MV-4-11 (cell line): ENCODE data around the gene KCNJ6.

Experiments
- DNase-seq: peaks from one replicate; lab custom pipeline; 2025; lab: John Stamatoyannopoulos, UW

Gene KCNJ6

DNA sequence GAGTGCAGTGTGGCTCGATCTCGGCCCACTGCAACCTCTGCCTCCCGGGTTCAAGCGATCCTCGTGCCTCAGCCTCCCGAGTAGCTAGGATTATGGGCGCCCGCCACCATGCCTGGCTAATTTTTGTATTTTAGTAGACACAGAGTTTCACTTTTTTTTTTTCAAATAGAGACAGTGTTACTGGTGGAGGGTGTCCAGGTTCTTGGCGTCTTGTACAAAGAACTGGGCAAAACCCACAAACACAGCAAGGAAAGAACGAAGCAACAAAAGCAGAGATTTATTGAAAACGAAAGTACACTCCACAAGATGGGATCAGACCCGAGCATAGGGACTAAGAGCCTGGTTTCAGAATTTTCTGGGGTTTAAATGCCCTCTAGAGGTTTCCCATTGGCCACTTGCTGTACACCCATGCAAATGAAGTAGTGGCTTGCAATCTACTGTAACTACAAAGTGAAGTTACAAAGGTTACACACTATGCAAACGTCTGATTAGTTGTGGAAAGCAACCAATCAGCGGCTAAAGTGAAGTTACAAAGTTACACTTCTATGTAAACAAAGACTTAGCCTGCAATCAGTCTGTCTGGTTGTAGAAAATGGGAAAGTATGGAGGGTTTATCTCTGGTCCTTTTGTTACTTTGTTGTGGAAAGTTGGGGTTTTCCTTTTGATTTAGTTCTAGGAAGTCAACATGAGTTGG is 350.6 kb downstream of the KCNJ6 start:
- peak; percentile 11 for DNase-seq

DNA sequence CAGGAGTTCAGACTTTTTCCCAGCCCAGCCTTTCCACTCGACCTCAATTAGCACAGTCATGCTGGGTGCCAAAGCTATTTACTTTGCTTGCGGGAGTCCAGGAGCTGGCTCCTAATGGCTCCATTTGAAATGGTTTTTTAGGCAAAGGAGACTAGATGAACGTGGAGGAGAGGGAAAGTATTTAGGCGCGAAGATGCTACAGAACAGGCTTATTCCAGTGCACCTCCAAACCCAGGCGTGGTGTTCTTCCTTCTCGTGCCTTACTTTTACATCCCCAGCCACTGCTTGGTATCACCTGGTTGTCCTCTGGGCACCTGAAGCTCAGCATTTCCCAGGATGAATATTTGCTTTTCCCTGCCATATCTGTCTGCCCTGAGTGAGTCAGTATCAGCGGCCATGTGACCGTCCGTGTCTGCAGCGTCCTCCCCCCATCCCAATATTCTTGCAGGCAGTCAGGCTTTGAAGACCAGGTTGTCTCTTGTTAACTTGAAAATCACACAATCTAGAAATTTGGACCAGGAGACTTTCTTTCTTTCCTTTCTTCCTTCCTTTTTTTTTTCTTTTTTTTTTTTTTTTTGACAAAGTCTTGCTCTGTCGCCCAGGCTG is 351.2 kb downstream of the KCNJ6 start:
- no peak for DNase-seq

DNA sequence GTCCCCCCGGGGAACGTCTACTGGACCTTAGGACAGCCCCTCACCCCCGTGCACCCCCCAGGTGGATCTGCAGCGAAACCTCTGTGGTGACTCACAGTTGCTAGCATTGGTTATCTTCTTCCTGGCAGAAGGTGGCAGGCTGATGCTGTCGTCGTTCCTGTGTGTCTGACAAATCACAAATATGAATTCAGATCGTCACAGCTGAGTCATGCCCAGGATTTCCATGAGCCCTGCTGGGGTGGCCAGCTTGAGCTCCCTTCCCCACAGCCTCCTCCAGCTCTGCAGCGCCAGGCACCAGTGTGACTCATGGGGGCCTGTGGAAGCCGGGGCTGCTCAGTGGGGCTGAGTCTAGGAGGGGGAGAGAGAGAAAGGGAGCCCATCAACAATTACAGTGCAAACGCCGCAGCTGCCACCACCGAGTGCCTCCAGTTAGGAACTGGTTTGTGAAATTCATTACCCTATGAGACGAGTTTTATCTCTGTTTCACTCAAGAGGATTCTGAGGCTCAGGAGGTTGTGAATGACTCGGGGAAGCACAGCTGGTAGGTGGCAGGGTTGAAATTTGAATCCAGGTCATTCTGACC is 351.8 kb downstream of the KCNJ6 start:
- DNase-seq = peak; percentile 93

DNA sequence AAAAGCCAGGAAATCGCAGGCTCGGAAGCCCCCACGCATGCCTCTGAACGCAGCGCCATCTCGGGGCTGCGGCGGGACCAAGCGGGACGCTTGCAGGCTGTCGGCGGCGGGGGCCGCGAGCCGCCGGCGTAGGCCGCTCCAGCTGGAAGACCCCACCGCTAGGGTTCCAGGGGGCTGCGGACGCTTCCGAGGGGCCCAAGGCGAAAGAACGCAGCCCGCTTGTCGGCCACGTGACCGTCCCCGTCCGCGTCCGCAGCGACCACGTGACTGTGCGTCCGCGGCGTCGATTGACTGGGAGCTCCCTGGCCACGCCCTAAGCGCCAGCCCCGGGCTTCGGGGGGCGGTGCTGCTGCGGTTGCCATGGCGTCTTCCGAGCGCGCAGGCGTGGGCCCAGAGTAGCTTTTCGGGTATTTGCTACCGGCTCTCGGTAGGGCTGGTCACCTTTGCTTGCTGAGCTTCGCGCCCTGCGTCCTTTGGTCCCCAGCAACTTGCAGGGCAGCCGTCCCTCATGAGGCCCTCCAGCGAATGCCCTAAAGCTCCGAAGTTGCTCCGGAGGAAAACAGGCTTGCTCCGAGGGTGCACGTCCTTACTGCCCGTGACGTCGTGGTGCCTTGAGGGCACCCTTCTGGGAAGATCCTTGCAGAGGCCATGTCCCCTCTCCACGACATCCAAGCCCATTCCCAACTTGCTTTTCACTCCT is 352.5 kb downstream of the KCNJ6 start:
- DNase-seq = peak; percentile 92

DNA sequence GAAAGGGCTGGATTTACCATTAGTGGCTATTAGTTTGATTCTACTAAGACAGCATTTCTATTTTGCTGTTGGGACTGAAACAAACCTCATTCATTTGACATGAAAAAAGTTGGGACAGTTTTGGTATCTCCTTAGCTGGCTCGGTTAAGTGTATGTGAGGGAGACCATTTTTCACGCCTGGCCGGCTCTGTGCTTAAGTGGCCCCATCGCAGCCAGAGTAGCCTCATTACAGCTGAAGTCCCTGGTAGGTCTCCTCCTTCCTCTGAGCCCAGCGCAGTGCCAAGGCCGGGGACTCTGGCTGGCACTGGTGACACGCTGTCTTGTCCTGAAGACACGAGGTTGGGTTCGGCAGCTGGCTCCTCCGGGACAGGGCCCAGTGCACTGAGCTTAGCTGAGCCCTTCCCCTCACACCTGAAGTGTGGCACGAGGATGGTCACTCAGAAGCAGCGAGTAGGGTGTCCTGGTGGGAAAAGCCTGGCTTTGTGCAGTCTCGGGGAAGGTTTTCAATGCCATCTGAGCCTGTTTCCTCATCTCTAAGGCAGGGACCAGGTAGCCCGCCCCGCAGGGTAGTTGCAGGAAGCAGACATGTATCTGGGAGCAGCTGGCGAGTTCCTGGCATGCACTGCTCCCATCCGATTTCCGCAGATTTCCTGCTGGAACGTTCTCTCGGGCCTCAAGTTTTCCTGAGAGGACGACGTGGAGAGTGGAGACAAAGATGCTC is 353.2 kb downstream of the KCNJ6 start:
- no peak for DNase-seq

DNA sequence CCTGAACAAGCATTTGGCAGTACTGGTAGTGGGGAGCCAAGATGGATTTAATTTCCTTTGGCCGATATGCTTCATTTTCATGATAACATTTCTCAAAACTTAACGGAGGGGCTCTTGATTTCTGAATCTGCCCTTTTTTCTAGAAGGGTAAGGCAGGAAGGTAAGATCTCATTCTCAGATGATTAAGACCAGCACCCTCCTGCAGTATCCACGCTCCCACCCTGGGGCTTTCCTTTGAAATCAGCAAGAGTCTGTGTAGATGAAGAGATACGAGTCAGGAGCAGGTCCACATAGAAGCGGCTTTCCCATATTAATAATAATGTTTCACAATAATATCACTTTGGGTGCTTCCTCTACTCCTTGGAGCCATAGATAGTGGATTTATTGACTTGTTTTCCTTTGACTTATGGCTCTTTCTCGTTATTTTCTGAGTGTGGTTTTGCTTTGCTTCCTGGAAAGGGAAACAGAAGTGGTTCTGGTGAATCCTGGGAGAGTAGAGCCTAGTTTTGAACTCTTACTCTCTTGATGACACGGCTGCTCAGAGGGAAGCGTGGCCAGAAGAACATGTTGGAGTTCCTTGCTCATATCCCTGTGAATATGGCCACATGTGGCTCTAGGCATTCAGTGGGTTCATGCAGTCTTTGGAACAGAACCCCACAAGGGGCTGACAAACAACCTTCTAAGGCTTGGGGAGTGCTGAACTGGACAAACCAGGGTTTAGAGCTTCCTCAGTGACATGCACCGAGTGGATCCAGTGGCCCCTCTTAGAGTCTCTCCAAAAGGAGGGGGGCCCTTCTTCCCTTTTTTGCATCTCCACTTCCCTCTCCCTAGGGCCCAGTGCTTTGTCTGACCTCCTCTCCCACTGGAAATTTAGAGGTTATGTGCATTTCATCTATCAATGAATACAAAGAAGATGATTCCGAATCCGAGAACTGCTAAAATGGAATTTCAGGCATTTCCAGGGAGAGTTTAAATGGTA is 354.0 kb downstream of the KCNJ6 start:
- peak; percentile 23 for DNase-seq

DNA sequence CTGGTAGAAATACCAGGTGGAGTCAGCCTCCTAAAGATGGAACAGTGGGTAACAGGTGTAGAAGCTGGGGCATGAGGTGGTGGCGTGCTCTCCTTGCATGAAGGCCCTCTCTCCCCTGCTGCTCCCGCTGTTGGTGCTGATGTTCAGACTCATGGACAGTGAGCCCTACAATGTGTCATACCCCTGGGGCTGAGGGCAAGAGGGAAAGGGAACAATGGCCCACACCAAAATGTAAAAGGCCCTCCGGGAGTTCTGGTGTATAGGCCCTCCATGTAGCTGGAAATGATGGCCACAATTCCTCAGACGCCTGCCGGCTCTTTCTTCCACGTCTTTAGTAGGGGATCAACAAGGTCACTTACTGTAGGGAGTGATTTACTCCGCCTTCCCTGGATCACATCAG is 354.8 kb downstream of the KCNJ6 start:
- DNase-seq = no peak

DNA sequence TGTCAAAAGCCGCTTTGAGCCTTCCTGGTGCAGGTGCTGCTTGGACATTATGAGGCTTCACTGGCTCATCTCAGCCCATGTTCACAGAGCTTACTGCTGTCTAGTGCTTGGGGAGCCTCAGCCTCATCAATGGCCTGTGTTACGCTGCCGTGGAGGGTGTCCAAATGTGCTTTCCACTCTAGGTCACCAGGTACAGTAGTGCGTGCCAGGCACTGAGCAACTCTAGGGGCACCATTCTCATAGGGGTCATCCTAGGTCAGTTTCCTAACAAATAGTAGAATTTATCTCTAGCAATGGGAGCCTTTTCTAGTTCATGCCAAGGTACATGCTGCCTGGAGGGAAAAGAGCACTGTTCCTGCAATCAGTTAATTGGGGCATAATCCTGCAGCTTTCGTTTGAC is 355.9 kb downstream of the KCNJ6 start:
- DNase-seq = no peak

DNA sequence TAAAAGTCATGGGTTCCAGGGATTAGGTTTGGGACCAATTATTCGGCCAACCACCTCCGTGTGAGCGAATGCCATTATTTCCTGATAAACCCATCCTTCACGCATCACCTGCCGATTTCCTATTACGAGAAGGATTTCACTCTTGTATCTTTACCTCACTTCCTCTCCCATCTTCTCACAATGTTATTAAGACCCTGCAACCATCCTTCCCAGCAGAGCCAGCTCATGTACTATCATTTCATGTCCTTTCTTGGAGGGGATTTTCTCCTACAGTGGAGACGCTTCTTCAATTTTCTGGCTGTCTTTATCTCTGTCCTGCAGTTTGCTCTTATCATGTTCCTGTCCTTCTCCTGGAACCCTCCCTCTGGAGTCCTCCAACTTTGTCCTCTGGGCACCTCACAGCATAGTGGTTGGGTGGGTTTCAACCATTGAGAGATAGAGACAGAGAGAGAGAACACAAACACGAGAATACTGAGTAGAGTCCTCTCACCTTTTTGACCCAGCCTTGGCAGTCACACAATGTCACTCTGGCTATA is 357.5 kb downstream of the KCNJ6 start:
- no peak for DNase-seq
